HCT116 (cell line): ENCODE results near the gene ADAM15.

Source experiments
- CEBPB ChIP-seq: IDR thresholded peaks from 2 replicates; pipeline ENCODE4 v1.6.1; 2012; ENCODE audit warnings: low read depth
- EGR1 ChIP-seq: IDR thresholded peaks from 2 replicates; pipeline ENCODE4 v1.6.1; 2012; ENCODE audit warnings: low read depth
- EZH2 ChIP-seq: fragments of 200-600 bp; sonication (generic); IDR thresholded peaks from 2 replicates; pipeline ENCODE4 v1.6.1; 2017; ENCODE audit warnings: antibody characterized with exemption, mixed run types
- JUND ChIP-seq: IDR thresholded peaks from 2 replicates; pipeline ENCODE4 v1.6.1; 2012
- POLR2A ChIP-seq: IDR thresholded peaks from 2 replicates; pipeline ENCODE4 v1.7.0; 2011; ENCODE audit warnings: borderline replicate concordance; ENCODE audit not compliant: insufficient read depth, insufficient read length; ENCODE audit errors: extremely low read depth
- POLR2AphosphoS5 ChIP-seq: IDR thresholded peaks from 2 replicates; pipeline ENCODE4 v1.6.1; 2011; ENCODE audit warnings: mild to moderate bottlenecking, low read depth, low read length, moderate library complexity
- RAD21 ChIP-seq: IDR thresholded peaks from 2 replicates; pipeline ENCODE4 v1.6.1; 2012; ENCODE audit warnings: low read depth, mild to moderate bottlenecking
- ZBTB33 ChIP-seq: IDR thresholded peaks from 2 replicates; pipeline ENCODE4 v1.6.1; 2011; ENCODE audit warnings: mild to moderate bottlenecking, low read length, moderate library complexity; ENCODE audit not compliant: insufficient replicate concordance; ENCODE audit errors: extremely low read depth
- ZFX ChIP-seq: fragments of 450-650 bp; IDR thresholded peaks from 2 replicates; pipeline ENCODE4 v1.6.1; 2017
- ZNF274 ChIP-seq: fragments of 200-500 bp; sonication (Bioruptor generic); IDR thresholded peaks from 2 replicates; pipeline ENCODE4 v1.6.1; 2014; ENCODE audit warnings: mild to moderate bottlenecking, low read depth, low read length, inconsistent platforms
- TF ChIP-seq, protein P1 (sequence below): IDR thresholded peaks from 2 replicates; pipeline ENCODE4 v1.6.1; 2012
- TF ChIP-seq, protein P2 (sequence below), 3 experiments: fragments of 200-600 bp in 1 of 3; sonication (generic) in 1 of 3; IDR thresholded peaks in 2 of 3; conservative IDR thresholded peaks in 1 of 3; 2 replicates each; pipeline ENCODE4 v1.5.1; 2012 to 2017; ENCODE audit warnings: low read depth in 2 of 3, low read length in 2 of 3, antibody characterized with exemption in 1 of 3, borderline replicate concordance in 1 of 3, control low read depth in 1 of 3, mild to moderate bottlenecking in 1 of 3, mixed read lengths in 1 of 3, mixed run types in 1 of 3, moderate library complexity in 1 of 3; ENCODE audit not compliant: insufficient read depth in 1 of 3

GRCh38 chr1:155061381-155062150, 10.4 kb downstream of the ADAM15 start:
- TF ChIP-seq CEBPB, result no peak
- TF ChIP-seq, protein P1, sequence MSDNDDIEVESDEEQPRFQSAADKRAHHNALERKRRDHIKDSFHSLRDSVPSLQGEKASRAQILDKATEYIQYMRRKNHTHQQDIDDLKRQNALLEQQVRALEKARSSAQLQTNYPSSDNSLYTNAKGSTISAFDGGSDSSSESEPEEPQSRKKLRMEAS, result no peak
- no peak for TF ChIP-seq EGR1
- TF ChIP-seq EZH2, result no peak
- TF ChIP-seq JUND, result no peak
- TF ChIP-seq, protein P2, sequence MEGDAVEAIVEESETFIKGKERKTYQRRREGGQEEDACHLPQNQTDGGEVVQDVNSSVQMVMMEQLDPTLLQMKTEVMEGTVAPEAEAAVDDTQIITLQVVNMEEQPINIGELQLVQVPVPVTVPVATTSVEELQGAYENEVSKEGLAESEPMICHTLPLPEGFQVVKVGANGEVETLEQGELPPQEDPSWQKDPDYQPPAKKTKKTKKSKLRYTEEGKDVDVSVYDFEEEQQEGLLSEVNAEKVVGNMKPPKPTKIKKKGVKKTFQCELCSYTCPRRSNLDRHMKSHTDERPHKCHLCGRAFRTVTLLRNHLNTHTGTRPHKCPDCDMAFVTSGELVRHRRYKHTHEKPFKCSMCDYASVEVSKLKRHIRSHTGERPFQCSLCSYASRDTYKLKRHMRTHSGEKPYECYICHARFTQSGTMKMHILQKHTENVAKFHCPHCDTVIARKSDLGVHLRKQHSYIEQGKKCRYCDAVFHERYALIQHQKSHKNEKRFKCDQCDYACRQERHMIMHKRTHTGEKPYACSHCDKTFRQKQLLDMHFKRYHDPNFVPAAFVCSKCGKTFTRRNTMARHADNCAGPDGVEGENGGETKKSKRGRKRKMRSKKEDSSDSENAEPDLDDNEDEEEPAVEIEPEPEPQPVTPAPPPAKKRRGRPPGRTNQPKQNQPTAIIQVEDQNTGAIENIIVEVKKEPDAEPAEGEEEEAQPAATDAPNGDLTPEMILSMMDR (IDR thresholded peaks at IDR 0.05 in 2 of 3, conservative IDR thresholded peaks at IDR 0.05 in 1 of 3; ENCODE audit: borderline replicate concordance in 1 of 3, insufficient read depth in 1 of 3, low read depth in 2 of 3, low read length in 2 of 3), result peak; percentile 82 to 99 (median 98)
- no peak for TF ChIP-seq ZNF274
- no peak for TF ChIP-seq ZFX
- TF ChIP-seq POLR2AphosphoS5, result no peak
- peak; percentile 98 for TF ChIP-seq RAD21
- no peak for TF ChIP-seq POLR2A
- no peak for TF ChIP-seq ZBTB33
